Stromal cell of bone marrow (primary cell): ENCODE results near the gene EARS2.
"Not testable (repeated sequence)": the region's sequence is repeated elsewhere in the genome, so short reads cannot be mapped to it uniquely, and the experiment has no call there.

ENCODE experiments used
- DNase-seq: peaks from one replicate; pipeline ENCODE4 v3.0.0-alpha.2; 2012; ENCODE audit warnings: low read depth

EARS2 gene

GRCh38 chr16:23505671-23506605 is 51.2 kb downstream of the EARS2 start:
- no peak for DNase-seq

DNA sequence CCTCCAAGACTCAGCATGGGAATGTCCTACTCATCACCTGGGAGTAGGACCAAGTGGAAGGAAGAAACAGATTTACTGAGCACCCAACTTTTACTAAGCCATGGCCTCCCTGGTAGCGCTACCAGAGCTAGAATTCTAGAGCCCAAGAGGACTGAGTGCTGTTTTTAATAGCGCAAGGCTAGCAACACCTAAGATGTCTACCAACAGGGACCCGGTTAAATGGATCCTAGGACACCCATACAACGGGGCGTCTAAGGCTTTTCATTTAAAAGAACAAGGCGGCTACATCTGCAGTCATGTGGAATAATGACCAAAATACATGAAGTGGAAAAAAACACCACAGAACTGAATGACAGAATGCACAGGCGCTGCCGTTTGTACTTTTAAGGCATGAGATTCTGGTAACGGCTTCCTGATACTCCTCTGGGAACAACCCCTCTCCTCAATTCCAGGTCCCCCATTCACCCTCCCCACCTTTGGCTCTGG is 51.9 kb downstream of the EARS2 start:
- no peak for DNase-seq

DNA sequence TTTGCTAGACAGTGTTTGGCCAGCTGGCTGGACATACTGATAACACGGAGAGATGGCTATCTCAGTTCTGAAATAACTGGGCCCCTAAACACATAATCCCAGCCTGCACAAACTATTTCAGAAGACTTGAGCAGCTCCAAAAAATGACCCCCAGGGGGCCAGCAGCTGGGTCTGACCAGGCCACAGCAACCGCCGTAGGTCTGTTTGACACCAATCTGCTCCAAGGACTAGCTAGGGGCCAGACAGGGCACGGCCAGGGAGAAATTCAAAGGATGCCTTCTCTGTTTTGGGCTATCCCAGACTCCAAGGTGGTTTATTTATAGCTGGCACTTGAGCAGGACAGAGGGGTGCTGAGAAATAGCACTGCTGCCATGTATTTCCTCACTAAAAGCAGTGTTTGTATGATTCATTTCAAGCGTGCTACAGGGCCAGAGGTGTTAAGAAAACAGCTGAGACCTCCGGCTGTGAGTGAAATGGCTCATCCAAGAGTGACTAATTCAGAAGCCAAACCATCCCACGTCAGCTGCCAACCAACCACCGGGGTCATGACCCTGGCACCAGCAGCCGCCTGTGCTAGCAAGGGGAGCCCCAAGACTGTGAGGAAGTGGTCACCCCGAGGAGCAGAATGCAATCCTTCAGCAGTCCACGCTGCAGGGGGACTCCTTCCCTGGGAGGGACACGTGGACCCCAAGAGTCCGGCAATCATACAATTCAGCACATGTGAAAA is 52.5 kb downstream of the EARS2 start:
- DNase-seq, result peak; percentile 91

GRCh38 chr16:23504076-23504452 is 53.1 kb downstream of the EARS2 start:
- peak; percentile 70 for DNase-seq

DNA sequence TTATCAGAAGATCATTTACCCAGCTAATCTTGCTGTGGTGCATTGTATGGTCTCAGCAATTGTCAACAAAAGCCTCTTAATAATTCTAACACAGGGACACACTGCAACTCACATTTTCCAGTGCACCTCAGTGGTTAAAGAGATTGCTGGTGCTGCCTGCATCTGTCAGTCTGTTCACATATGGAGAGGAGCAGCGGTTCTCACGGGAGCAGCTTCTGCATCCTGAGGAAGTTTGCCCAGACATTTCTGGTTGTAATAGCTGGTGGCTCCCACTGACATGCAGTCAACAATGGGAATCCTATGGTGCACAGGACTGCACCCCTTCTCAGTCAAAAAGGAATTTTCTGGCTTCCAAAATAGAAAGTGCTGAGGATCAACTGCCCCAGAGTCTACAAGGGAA is 54.7 kb downstream of the EARS2 start:
- DNase-seq, result no peak

DNA sequence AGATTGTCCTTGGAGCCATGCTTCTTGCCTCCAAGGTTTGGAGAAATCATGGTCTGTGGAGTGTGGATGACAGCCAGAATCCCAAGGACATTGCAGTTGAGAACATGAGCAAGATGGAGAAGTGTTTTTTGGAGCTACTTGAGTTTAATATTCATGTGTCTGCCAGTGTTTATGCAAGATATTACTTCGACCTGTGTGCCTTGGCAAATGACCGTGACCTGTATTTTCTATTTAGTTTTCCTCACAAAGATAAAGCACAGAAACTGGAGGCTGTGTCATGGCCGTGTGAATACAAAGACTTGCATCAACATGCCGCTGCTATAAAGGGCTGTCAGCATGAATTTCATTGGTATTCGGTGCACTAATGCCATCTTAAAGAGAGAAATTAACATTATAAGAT is 55.9 kb downstream of the EARS2 start:
- no peak for DNase-seq

GRCh38 chr16:23500862-23501225 is 56.3 kb downstream of the EARS2 start:
- no peak for DNase-seq

DNA sequence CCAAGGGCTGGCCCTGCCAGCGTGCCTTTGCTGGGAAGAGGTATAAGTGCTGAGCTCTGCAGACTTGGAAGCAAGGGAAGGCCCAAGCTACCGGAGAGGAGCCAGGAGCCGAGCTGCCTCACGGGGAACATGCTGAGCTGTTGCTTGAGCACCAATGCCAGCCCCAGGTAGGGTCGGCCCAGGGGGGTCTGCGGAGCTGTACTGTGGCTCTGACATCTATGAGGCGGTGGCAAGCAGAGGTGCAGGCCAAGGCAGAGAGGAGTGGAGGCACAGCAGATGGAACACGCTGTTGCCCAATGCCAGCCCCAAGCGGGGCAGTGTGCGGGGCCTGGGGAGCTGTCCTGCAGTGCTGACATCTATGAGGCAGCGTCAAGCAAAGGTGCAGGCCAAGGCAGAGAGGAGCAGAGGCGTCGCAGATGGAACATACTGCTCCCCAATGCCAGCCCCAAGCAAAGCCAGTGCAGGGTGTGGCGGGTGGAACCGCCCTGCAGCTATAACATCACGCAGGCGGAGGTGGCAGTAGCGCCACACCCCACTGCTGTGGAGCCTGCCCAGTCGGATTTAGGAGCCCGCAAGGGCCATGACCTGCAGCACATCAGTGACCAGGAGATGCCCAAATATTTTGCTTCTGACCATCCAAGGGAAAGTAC is 56.8 kb downstream of the EARS2 start:
- DNase-seq, result no peak

DNA sequence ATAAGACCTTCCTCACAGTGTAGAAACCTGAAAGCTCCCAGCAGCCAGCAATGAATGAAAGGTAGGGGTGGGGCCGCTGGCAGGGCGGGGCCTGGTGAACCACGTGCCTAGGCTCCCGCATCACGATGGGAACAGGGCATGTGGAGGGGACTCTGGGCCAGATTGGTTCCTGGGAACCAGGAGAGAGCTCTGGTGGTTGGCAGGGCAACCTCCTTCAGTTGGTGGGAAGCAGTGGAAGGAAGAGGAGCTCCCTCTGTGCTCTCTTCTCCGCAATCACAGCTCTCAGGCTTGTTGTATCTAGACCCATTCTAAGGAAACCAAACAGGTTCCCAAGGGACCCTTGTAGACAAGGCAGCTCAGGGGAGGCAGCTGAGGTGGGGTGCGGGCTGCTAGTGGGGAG is 57.3 kb downstream of the EARS2 start:
- no peak for DNase-seq

DNA sequence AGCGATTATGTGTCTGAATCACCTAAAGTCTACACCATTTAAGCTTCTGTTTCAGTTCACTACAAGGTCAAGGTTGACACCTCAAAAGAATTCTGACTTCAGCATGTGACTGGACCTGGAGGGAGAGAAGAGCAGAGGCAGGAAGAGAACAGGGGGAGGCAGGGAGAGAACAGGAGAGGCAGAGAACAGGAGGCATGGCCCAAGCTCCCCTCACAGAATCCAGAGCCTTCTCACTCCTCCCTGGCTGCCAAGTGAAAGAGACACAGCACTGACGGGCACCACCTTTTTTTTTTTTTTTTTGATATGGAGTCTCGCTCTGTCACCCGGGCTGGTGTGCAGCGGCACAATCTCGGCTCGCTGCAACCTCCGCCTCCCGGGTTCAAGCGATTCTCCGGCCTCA is 58.3 kb downstream of the EARS2 start:
- DNase-seq, result no peak

- no peak for DNase-seq
Observed at GRCh38 chr16:23497543-23497868, 59.6 kb downstream of the EARS2 start.

GRCh38 chr16:23496821-23497542 is 60.2 kb downstream of the EARS2 start:
- no peak for DNase-seq

DNA sequence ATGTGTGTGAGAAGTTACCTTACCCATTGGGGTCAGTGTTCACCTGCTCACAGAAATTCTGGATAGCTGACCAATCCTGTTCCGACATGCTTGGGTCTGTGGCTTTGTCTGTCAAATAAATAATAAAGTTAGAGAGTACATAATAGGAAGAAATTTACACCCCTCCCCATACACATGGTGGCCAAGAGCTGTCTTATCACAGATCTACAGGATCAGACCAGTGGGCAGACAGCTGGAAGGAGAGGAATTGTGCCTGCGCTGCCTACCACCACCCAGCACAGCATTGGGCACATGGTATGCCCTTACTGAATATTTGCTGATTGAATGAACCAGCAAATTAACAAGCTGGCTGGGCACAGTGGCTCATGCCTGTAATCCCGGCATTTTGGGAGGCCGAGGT is 61.5 kb downstream of the EARS2 start:
- no peak for DNase-seq

DNA sequence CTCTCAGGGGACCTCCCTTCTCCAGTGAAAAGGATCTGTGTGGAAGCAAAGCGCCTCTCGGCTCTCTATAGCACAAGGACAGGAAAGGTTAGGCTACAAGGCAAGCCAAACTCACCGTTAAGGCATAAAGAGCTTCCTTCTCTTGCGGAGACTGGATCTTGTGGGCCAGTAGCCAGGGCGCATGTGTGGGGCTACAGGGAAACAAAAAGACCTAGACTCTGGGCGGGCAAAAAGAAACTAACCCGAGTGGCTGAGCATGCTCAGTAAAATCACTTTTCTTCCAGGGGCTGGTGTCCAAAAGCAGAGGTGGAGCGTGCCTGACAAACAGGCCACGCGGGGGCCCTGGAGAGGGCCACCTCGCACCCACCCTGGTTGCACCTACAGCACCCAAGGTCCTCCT is 63.0 kb downstream of the EARS2 start:
- no peak for DNase-seq

DNA sequence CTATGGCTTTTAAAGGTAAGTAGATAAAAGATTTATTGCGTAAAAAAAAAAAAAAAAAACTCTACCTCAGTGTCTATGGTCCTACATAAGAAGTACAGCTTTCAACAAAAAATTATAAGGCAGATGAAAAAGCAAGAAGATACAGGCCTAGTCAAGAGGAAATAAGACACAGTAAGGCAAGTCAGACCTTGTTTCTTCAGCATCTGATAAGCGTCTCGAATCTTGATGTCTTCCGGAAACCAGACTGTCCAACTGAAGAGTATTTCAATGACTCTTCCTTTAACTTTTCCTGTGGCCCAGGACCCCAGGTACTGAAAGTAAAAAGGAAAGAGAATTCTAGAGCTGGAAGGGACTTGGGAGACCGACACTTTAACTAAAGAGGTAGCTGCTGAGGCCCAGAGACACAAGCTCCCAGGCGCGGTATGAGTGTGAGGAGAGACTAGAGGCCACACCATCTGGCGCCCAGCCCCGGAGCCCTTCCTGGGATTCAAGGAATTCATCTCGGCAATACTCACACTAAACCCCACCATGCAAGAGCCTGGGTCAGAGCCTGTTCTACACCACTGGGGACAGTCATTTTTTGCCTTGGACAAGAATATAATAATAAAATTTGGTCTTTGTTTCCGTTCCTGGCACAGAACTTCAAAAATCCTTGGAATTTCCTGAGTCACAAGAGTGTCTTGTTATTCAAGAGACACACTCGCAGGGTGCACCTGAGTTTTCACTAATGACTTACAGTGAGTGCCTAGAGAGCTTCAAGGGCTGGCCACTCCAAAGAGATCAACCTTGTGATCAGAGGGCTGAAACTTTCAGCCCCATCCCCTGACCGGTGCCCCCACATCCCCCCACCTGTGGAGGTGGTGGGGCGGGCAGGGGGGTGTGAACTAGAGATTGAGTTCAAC is 65.4 kb downstream of the EARS2 start:
- DNase-seq, result no peak

GRCh38 chr16:23486480-23486879 is 70.7 kb downstream of the EARS2 start:
- no peak for DNase-seq

- no peak for DNase-seq
Observed at GRCh38 chr16:23485841-23486240, 71.3 kb downstream of the EARS2 start.

DNA sequence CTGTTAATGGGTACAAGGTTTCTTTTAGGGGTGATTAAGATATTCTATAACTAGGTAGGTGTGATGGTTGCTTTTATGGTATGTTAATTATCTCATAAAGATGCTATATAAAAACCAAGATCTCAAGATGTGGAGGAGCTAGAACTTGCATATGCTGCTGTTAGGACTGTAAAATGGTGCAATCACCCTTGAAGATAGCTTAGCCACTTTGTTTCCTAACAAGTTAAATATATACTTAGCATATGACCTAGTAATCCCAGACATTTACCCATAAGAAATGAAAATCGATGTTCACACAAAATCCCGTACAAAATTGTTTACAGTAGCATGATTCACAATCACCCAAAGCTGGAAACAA is 71.9 kb downstream of the EARS2 start:
- no peak for DNase-seq

DNA sequence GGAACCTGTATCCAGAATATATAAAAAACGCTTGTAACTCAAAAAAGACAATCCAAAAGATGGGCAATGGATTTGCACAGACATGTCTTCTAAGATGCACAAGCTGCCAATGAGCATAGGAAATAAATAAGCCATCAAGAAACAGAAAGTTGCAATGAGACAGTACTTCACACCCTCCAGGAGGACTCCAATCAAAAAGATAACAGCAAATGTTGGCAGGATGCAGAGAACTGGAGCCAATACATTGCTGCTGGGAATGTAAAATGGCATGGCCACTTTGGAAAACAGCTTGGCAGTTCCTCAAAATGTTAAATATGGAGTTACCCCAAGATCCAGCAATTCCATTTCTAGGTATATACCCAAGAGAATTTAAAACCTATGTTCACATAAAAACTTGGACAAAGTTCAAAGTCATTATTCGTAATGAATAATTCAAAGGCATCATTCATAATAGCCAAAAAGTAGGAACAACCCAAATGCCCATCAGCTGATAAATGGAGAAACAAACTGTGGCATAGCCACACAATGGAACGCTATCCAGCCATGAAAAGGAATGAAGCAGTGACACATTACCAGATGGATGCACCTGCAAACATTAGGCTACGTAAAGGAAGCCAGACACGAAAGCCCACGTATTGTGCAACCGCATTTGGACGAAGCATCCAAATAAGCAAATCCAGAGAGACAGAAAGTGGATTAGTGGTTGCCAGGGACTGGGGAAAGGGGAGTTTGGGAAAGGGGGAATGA is 72.5 kb downstream of the EARS2 start:
- DNase-seq, result no peak

GRCh38 chr16:23483492-23483891 is 73.7 kb downstream of the EARS2 start:
- not testable (repeated sequence) for DNase-seq

DNA sequence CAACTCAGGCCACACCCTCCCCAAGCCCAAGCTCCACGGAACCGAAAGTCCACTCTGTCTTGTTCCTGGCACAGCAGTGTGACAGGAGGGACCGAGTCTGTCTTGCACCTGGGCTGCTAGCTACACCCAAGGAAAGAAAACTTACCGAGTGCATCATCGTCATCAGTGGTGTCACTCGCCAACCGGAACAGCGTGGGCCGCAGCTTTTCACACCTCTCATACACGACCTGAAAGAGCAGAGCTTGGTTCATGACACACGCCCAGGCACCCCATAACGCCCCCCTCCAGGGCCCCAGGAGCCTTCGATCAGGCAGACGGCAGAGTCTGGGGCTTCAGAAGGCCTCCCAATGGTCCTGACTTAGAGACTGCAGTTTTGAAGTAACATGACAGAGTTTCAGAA is 74.4 kb downstream of the EARS2 start:
- no peak for DNase-seq
